GM10248 (cell line): Measurements from ENCODE around the gene IRGQ.

Source experiments
- CTCF ChIA-PET: fragments of 300-600 bp; sonication (Branson Sonifier 250); formaldehyde crosslinking; extraction: SDS; loops from one replicate; lab custom pipeline; 2021; ENCODE audit warnings: antibody characterized with exemption; lab: Yijun Ruan, JAX
- POLR2A ChIA-PET: fragments of 350-650 bp; sonication (Branson Sonifier 250); formaldehyde crosslinking; extraction: SDS; loops from one replicate; lab custom pipeline; 2020; ENCODE audit warnings: antibody characterized with exemption; lab: Yijun Ruan, JAX
- DNase-seq: peaks from one replicate; pipeline ENCODE4 v3.0.0; 2012; ENCODE audit errors: extremely low spot score
- TF ChIP-seq, protein P1 (sequence below): IDR thresholded peaks from 2 replicates; pipeline ENCODE4 v1.5.1; 2012; ENCODE audit warnings: mild to moderate bottlenecking, low read depth; ENCODE audit errors: extremely low read depth, missing control alignments, control extremely low read depth

IRGQ gene

DNA sequence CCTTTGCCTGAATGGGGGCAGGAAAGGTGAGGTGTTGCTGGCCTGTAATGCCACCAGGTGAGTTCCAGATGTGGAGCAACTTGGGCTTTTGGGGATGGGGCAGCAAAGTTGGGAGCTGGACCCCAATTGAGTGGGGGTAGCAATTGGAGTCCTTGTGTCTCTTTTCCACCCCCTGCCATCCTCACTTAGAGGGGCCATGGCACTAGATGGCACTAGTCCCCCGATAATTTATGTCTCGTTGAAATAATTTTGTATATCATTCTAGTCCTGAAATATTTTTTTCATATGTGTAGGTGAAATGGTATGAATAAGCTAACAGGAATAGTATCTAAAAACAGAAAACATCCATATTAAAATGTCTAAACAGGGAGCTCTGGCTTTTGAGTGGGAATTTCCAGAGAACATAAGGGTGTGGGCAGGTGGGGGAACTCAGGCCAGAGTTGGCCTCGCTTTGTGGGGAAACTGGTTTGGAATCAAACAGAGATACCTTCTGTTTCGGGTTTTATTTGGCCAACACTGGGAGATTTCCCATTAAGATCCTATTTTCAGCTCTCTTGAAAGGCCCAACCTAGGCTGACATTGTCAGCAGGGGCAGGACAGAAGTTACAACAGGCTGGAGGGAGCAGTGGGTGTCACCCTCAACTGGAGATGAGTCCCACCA lies 3.8 kb upstream of the IRGQ start:
- DNase-seq, result no peak
- TF ChIP-seq, protein P1, sequence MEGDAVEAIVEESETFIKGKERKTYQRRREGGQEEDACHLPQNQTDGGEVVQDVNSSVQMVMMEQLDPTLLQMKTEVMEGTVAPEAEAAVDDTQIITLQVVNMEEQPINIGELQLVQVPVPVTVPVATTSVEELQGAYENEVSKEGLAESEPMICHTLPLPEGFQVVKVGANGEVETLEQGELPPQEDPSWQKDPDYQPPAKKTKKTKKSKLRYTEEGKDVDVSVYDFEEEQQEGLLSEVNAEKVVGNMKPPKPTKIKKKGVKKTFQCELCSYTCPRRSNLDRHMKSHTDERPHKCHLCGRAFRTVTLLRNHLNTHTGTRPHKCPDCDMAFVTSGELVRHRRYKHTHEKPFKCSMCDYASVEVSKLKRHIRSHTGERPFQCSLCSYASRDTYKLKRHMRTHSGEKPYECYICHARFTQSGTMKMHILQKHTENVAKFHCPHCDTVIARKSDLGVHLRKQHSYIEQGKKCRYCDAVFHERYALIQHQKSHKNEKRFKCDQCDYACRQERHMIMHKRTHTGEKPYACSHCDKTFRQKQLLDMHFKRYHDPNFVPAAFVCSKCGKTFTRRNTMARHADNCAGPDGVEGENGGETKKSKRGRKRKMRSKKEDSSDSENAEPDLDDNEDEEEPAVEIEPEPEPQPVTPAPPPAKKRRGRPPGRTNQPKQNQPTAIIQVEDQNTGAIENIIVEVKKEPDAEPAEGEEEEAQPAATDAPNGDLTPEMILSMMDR, result no peak
- POLR2A ChIA-PET, result no interaction called here
- CTCF ChIA-PET, result interaction anchor here (0.9 to 1.8 kb wide), 5 partner anchors 12 to 167 kb away, joined by 3 to 6 read pairs (median 3); partner anchors contain the start of gene SRRM5

DNA sequence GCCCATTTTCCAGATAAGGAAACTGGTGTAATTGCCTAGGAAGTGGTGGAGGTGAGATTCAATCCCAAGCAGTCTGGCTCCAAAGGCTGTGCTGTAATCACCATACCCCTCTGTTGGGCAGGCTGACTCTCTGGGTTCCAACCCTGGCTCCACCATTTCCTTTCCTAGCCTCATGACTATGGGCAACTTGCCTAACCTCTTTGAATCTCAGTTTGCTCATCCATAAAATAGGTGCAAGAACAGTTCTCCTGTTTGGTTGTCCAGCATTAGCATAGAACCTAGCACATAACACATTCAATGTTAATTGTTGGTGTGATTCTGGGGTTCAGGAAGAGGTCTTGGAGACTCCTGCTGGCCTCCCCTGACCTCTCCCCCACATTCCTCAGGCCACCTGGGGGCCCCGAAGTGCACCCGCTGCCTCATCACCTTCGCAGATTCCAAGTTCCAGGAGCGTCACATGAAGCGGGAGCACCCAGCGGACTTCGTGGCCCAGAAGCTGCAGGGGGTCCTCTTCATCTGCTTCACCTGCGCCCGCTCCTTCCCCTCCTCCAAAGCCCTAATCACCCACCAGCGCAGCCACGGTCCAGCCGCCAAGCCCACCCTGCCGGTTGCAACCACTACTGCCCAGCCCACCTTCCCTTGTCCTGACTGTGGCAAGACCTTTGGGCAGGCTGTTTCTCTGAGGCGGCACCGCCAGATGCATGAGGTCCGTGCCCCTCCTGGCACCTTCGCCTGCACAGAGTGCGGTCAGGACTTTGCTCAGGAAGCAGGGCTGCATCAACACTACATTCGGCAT lies 2.7 kb upstream of the IRGQ start:
- TF ChIP-seq, protein P1, result no peak
- DNase-seq, result no peak
- POLR2A ChIA-PET, result no interaction called here
- CTCF ChIA-PET, result interaction anchor here (1.8 kb wide), 1 partner anchor 151 kb away, joined by 5 read pairs; no protein-coding TSS in a partner anchor

DNA sequence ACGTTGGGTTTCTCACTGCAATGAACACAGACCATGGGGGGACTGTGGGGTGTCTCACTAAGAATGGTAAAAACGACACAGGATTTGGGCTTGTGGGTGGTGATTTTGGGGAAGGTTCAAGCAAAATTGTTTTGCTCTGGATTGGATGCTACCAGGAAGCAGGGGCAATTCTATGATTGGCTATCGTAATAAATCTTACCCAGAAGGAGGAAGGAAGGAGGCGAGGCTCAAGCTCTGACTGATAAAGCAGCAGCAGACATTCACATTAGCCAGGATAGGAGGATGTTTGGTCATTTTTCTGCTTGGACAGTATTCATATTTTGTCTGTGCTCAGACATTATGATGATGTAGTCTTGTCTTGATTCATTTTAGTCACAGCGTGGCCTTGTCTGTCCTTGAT lies 1.9 kb upstream of the IRGQ start:
- TF ChIP-seq, protein P1, result no peak
- no peak for DNase-seq
- CTCF ChIA-PET, result interaction anchor here (6.1 kb wide), 1 partner anchor 44 kb away, joined by 60 read pairs; no protein-coding TSS in a partner anchor
- POLR2A ChIA-PET, result no interaction called here

DNA sequence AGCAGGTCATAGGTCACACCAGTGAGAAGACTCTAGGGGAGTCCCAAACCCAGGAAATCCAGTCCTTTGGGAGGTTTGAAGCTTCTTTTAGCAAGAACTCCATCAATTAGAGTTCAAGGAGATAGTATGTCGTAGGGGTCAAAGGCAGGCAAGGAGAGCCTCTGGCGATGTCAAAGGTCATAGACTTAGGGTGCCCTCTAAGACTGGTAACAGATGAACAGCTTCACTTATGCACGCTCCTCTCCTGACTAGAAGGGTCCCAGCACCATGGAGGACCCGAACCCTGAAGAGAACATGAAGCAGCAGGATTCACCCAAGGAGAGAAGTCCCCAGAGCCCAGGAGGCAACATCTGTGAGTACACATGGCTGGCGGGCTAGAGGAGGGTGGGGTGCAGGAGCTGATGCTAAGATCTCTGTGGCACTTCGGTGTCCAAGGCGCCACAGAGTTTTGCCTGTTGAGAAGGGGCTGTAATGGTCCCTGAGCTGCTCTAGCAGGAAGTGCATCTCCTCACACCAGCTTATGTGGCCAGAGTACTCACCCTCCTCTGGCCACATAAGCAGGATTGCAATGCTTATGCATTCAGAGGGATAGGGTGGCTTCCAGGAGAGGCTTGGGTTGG lies 1.0 kb upstream of the IRGQ start:
- POLR2A ChIA-PET, result interaction anchor here (1.3 to 1.4 kb wide), 2 partner anchors 8 to 10 kb away, joined by 3 to 6 read pairs; no protein-coding TSS in a partner anchor
- TF ChIP-seq, protein P1, result no peak
- no peak for DNase-seq
- CTCF ChIA-PET, result interaction anchor here (0.6 to 6.1 kb wide), 7 partner anchors 9 to 1233 kb away, joined by 3 to 60 read pairs (median 9); partner anchors contain the start of gene ZNF575

DNA sequence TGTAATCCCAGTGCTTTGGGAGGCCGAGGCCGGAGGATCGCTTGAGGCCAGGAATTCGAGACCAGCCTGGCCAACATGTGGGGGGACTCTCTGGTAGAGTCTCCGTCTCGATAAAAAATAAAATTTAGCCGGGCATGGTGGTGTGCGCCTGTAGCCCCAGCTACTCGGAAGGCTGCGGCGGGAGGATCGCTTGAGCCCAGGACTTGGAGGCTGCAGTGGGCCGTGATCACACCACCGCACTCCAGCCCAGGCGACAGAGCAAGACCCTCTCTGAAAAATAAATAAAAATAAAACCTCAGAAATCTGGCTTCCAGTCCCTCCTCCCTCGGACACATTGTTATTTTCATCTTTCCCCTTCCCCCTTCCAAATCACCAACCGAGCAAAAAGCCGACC lies 332 bp downstream of the IRGQ start:
- ChIA-PET POLR2A (interaction anchor here (0.6 to 1.4 kb wide), 7 partner anchors 10 to 170 kb away, joined by 3 to 6 read pairs (median 4); no protein-coding TSS in a partner anchor), CTCF (interaction anchor here (0.6 to 6.1 kb wide), 15 partner anchors 9 to 214 kb away, joined by 3 to 60 read pairs (median 8); partner anchors contain the start of genes XRCC1 and ZNF575)
- TF ChIP-seq, protein P1, result no peak
- no peak for DNase-seq
